ENCODE data around the gene SEMA3E.
A peak's percentile ranks its signal among the peaks of the same experiment; 100 is the strongest.
"Not testable (repeated sequence)": the region's sequence is repeated elsewhere in the genome, so short reads cannot be mapped to it uniquely, and the experiment has no call there.

SEMA3E gene

GRCh38 chr7:83648464-83649241 lies at the start of gene SEMA3E:
Gene SEMA3E, minus strand, starts transcription at chr7:83649139.
- DNase-seq (ENCODE audit: low read depth): peak; percentile 49

GRCh38 chr7:83697804-83698530 lies 49.0 kb upstream of the SEMA3E start:
- DNase-seq (ENCODE audit: low read depth): no peak

- no peak for DNase-seq (ENCODE audit: low read depth)
Measured at GRCh38 chr7:83696101-83696500, 47.2 kb upstream of the SEMA3E start.

GRCh38 chr7:83695128-83695960 lies 46.4 kb upstream of the SEMA3E start:
- DNase-seq (ENCODE audit: low read depth): no peak

- DNase-seq (ENCODE audit: low read depth): no peak
Measured at GRCh38 chr7:83693256-83693655, 44.3 kb upstream of the SEMA3E start.

- no peak for DNase-seq (ENCODE audit: low read depth)
Measured at GRCh38 chr7:83691095-83691494, 42.2 kb upstream of the SEMA3E start.

- DNase-seq (ENCODE audit: low read depth): no peak
Measured at GRCh38 chr7:83689855-83690254, 40.9 kb upstream of the SEMA3E start.

GRCh38 chr7:83686416-83686815 lies 37.5 kb upstream of the SEMA3E start:
- no peak for DNase-seq (ENCODE audit: low read depth)

- DNase-seq (ENCODE audit: low read depth): no peak
Measured at GRCh38 chr7:83684928-83685327, 36.0 kb upstream of the SEMA3E start.

- DNase-seq (ENCODE audit: low read depth): no peak
Measured at GRCh38 chr7:83681200-83681778, 32.4 kb upstream of the SEMA3E start.

- DNase-seq (ENCODE audit: low read depth): peak; percentile 78
Measured at GRCh38 chr7:83677180-83677866, 28.4 kb upstream of the SEMA3E start.

GRCh38 chr7:83673291-83673690 lies 24.4 kb upstream of the SEMA3E start:
- not testable (repeated sequence) for DNase-seq (ENCODE audit: low read depth)

GRCh38 chr7:83672157-83672556 lies 23.2 kb upstream of the SEMA3E start:
- no peak for DNase-seq (ENCODE audit: low read depth)

- no peak for DNase-seq (ENCODE audit: low read depth)
Measured at GRCh38 chr7:83663131-83663530, 14.2 kb upstream of the SEMA3E start.

GRCh38 chr7:83658126-83658525 lies 9.2 kb upstream of the SEMA3E start:
- DNase-seq (ENCODE audit: low read depth): no peak

GRCh38 chr7:83655951-83656556 lies 7.1 kb upstream of the SEMA3E start:
- peak; percentile 40 for DNase-seq (ENCODE audit: low read depth)

GRCh38 chr7:83652481-83652880 lies 3.5 kb upstream of the SEMA3E start:
- no peak for DNase-seq (ENCODE audit: low read depth)

- no peak for DNase-seq (ENCODE audit: low read depth)
Measured at GRCh38 chr7:83649701-83650100, 762 bp upstream of the SEMA3E start.

- no peak for DNase-seq (ENCODE audit: low read depth)
Measured at GRCh38 chr7:83646027-83646426, 2.9 kb downstream of the SEMA3E start.

GRCh38 chr7:83643739-83644138 lies 5.2 kb downstream of the SEMA3E start:
- no peak for DNase-seq (ENCODE audit: low read depth)

- DNase-seq (ENCODE audit: low read depth): no peak
Measured at GRCh38 chr7:83643012-83643411, 5.9 kb downstream of the SEMA3E start.
